Uterus (tissue), 2 donors: Measurements from ENCODE around the gene DTX3.

Experiments
- POLR2A ChIP-seq, 2 donors: fragments of 450-650 bp; IDR thresholded peaks; one replicate each; pipeline ENCODE4 v1.6.1; 2016; ENCODE audit warnings: antibody characterized with exemption in 2 of 2, mild to moderate bottlenecking in 1 of 2, moderate library complexity in 1 of 2
- TF ChIP-seq, protein P1 (sequence below), 4 experiments: fragments of 200-600 bp in 2 of 4; fragments of 450-650 bp in 2 of 4; sonication (generic) in 2 of 4; IDR thresholded peaks; one replicate each; pipeline ENCODE4 v1.5.1; 2016 to 2019; ENCODE audit warnings: antibody characterized with exemption in 4 of 4, mild to moderate bottlenecking in 2 of 4, moderate library complexity in 1 of 4

DNA sequence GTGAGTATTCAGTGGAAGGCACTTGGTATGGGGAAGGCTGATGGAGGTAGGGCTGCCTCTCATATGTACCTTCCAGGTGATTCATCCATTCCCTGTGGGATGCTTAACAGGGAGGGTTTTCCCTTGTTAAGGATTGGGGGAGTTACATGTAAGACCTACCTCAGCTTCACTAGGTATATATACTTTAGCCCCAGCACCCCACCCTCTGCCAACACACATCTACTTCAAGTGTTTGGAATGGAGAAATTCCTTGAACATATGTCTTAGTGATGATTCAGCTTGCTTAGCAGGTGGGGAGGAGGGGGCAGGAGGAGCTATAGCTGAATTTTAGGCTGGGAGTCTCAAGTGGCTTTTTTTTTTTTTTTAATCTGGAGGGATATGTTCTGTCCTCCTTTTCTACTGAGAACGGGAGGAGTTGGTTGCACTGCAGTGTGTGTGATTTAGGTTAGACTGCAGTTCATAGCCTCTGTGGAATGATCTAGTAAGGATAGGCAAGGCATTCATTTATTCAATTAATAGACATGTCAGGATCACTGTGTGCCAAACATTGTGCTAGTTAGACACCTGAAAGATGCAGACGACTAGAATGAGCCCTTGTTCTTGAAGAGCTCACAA, 12.0 kb upstream of the DTX3 start:
- TF ChIP-seq, protein P1, sequence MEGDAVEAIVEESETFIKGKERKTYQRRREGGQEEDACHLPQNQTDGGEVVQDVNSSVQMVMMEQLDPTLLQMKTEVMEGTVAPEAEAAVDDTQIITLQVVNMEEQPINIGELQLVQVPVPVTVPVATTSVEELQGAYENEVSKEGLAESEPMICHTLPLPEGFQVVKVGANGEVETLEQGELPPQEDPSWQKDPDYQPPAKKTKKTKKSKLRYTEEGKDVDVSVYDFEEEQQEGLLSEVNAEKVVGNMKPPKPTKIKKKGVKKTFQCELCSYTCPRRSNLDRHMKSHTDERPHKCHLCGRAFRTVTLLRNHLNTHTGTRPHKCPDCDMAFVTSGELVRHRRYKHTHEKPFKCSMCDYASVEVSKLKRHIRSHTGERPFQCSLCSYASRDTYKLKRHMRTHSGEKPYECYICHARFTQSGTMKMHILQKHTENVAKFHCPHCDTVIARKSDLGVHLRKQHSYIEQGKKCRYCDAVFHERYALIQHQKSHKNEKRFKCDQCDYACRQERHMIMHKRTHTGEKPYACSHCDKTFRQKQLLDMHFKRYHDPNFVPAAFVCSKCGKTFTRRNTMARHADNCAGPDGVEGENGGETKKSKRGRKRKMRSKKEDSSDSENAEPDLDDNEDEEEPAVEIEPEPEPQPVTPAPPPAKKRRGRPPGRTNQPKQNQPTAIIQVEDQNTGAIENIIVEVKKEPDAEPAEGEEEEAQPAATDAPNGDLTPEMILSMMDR (IDR thresholded peaks at IDR 0.05) = no peak
- TF ChIP-seq POLR2A (IDR thresholded peaks at IDR 0.05) = no peak
